ENCODE results near the gene SLC29A2.

DNA sequence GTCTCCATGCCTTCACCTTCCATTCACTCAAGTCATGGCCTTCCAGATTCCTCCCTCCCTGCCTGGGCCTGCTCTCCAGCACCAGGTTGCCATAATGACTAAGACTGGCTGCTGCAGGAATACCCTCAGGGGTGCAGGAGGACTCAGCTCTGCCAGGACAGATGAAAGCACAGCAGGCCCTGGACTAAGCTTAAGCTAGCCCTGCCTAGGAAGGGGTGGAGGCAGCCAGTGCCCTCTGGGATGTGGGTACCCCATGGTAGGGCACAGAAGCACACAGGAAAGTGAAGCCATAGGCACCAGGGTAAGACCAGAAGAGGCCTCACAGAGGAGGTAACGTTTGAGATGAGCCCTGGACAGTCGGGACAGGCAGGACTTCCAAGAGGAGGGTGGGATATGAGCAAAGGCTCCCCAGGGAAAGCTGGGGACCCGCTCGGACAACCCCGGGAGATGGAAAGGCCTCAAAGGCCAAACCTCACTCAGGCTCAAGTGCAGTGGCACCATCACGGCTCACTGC, 32.3 kb downstream of the SLC29A2 start:
- TF ChIP-seq, protein P1, sequence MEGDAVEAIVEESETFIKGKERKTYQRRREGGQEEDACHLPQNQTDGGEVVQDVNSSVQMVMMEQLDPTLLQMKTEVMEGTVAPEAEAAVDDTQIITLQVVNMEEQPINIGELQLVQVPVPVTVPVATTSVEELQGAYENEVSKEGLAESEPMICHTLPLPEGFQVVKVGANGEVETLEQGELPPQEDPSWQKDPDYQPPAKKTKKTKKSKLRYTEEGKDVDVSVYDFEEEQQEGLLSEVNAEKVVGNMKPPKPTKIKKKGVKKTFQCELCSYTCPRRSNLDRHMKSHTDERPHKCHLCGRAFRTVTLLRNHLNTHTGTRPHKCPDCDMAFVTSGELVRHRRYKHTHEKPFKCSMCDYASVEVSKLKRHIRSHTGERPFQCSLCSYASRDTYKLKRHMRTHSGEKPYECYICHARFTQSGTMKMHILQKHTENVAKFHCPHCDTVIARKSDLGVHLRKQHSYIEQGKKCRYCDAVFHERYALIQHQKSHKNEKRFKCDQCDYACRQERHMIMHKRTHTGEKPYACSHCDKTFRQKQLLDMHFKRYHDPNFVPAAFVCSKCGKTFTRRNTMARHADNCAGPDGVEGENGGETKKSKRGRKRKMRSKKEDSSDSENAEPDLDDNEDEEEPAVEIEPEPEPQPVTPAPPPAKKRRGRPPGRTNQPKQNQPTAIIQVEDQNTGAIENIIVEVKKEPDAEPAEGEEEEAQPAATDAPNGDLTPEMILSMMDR (IDR thresholded peaks at IDR 0.05; ENCODE audit: extremely low read depth in 1 of 2, insufficient read depth in 1 of 2, low read depth in 1 of 2, low read length in 2 of 2), result no peak
- no peak for TF ChIP-seq EZH2 (IDR thresholded peaks at IDR 0.05; ENCODE audit: borderline replicate concordance, low read depth, low read length, severe bottlenecking)
